Prostate gland (tissue), 2 donors: ENCODE measurements around the gene ATXN1. TPM values are rescaled to one million over a fixed set of nuclear protein-coding genes. Genes with fewer than 3 reads are reported as not detected.

Source experiments
- DNase-seq: peaks from one replicate; pipeline ENCODE4 v3.0.0-alpha.2; 2019; ENCODE audit warnings: low spot score
- H3K27ac ChIP-seq, 2 donors: fragments of 200-600 bp; sonication (generic); 2 replicates each; pipeline ENCODE4 v1.5.1; 2017 to 2019
- H3K27me3 ChIP-seq: fragments of 200-600 bp; sonication (generic); replicated peaks from 2 replicates; pipeline ENCODE4 v1.5.1; 2019; ENCODE audit not compliant: insufficient read depth
- H3K36me3 ChIP-seq, 2 donors: fragments of 200-600 bp; sonication (generic); 1 replicate in 1 of 2; 2 replicates in 1 of 2; pipeline versions ENCODE4 v1.5.1 to v1.8.1; 2017 to 2019
- H3K4me1 ChIP-seq: fragments of 200-600 bp; sonication (generic); replicated peaks from 2 replicates; pipeline ENCODE4 v1.5.1; 2019
- H3K4me3 ChIP-seq, 2 donors: fragments of 200-600 bp; sonication (generic); 2 replicates each; pipeline ENCODE4 v1.5.1; 2017 to 2019
- H3K9me3 ChIP-seq: fragments of 200-600 bp; sonication (generic); 2 replicates; pipeline ENCODE4 v1.5.1; 2017
- CTCF ChIP-seq, 4 experiments: fragments of 200-600 bp in 2 of 4; fragments of 450-650 bp in 2 of 4; sonication (generic) in 2 of 4; IDR thresholded peaks; 1 replicate in 3 of 4; 2 replicates in 1 of 4; pipeline ENCODE4 v1.5.1; 2016 to 2019; ENCODE audit warnings: antibody characterized with exemption in 4 of 4, mild to moderate bottlenecking in 2 of 4, moderate library complexity in 2 of 4
- POLR2A ChIP-seq: fragments of 450-650 bp; IDR thresholded peaks from one replicate; pipeline ENCODE4 v1.6.1; 2016; ENCODE audit warnings: antibody characterized with exemption, mild to moderate bottlenecking
- POLR2AphosphoS5 ChIP-seq: sonication (generic); formaldehyde crosslinking; IDR thresholded peaks from one replicate; pipeline ENCODE4 v1.6.1; 2017; ENCODE audit warnings: antibody characterized with exemption
- WGBS: methylation state at CpG from one replicate; pipeline ENCODE4 v1.1.5; 2018; 5-methylcytosine and 5-hydroxymethylcytosine counted together
- intact Hi-C: fragments of 100-400 bp; cut with DNase I; formaldehyde crosslinking; loops from one replicate; pipeline ENCODE4 v1.14.2; 2022
- total RNA-seq, 2 donors: library from RNA; depleted of rRNA; stranded (reverse); fragments of >200 nt; gene quantifications; one replicate each; pipeline ENCODE4 v1.1.0, GENCODE V29; 2016

Gene ATXN1
- total RNA-seq, 2 donors from 2014 or later = 28.5 to 89.0 TPM

GRCh38 chr6:16766836-16767745, 5.8 kb upstream of the ATXN1 start:
- no peak for DNase-seq
- Histone ChIP-seq H3K27ac (peak overlapping the region in 1 of 2 donors; percentile 18), H3K4me1 (peaks cover 7% of the 10 kb centered on the region), H3K4me3 (no peak overlapping the region), H3K27me3 (no peaks in the 10 kb centered on the region), H3K9me3 (no peaks in the 10 kb centered on the region), H3K36me3 (no peaks in the 10 kb centered on the region)
- intact Hi-C loops = loop anchor here (5.0 to 10.0 kb wide), 2 partner anchors 195 to 362 kb away; no protein-coding TSS in a partner anchor
- TF ChIP-seq CTCF (IDR thresholded peaks at IDR 0.05) (no peak), POLR2A (no peak), POLR2AphosphoS5 (no peak)
- WGBS = 90% methylated on average over 7 of the region's 7 CpGs

DNA sequence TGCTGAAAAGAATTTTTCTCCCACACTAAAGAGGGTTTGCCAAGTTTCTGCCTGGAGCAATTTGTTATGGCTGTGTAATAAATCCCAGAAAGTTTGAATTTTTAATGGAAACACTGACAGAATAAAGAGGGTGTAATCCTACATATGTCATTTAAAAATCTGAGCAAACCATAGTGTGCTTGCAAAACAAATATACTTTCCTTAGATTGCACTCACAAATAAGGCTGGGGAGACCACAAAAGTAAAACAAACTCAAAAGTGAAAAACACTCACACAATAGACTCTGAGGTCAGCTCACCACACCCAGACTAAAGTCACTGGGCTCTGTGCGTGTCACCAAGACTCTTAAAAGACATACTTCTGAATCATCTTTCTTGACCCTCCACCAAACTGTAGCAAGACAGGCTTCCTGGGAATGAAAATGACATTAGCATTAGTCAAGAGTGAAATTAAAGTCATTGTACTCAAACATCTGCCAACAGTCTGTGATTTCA, 4.8 kb upstream of the ATXN1 start:
- intact Hi-C loops = loop anchor here (5.0 to 10.0 kb wide), 2 partner anchors 196 to 361 kb away; no protein-coding TSS in a partner anchor
- no peaks in the 10 kb centered on the region for H3K9me3 ChIP-seq
- H3K27me3 ChIP-seq = no peaks in the 10 kb centered on the region
- 17% methylated on average over 1 of the region's 1 CpG for WGBS
- no peak overlapping the region for H3K4me3 ChIP-seq
- peaks cover 7% of the 10 kb centered on the region for H3K4me1 ChIP-seq
- no peak for DNase-seq
- H3K36me3 ChIP-seq = no peaks in the 10 kb centered on the region
- no peak for TF ChIP-seq POLR2A
- TF ChIP-seq CTCF (IDR thresholded peaks at IDR 0.05) = no peak
- TF ChIP-seq POLR2AphosphoS5 = no peak
- no peak overlapping the region for H3K27ac ChIP-seq

- H3K36me3 ChIP-seq = no peaks in the 10 kb centered on the region
- H3K27me3 ChIP-seq = no peaks in the 10 kb centered on the region
- 77% methylated on average over 3 of the region's 3 CpGs for WGBS
- H3K9me3 ChIP-seq = no peaks in the 10 kb centered on the region
- intact Hi-C loops = loop anchor here (2.0 to 10.0 kb wide), 3 partner anchors 197 to 360 kb away; no protein-coding TSS in a partner anchor
- H3K27ac ChIP-seq = no peak overlapping the region
- no peak for DNase-seq
- TF ChIP-seq POLR2AphosphoS5 (no peak), CTCF (IDR thresholded peaks at IDR 0.05) (no peak), POLR2A (no peak)
- peaks cover 7% of the 10 kb centered on the region for H3K4me1 ChIP-seq
- H3K4me3 ChIP-seq = no peak overlapping the region
These were observed 4.0 kb upstream of the ATXN1 start for GRCh38 chr6:16765235-16765634.

- Histone ChIP-seq H3K36me3 (no peaks in the 10 kb centered on the region), H3K4me1 (peaks cover 7% of the 10 kb centered on the region), H3K9me3 (no peaks in the 10 kb centered on the region), H3K4me3 (no peak overlapping the region), H3K27ac (peak overlapping the region in 1 of 2 donors; percentile 97), H3K27me3 (no peaks in the 10 kb centered on the region)
- no peak for DNase-seq
- TF ChIP-seq CTCF (IDR thresholded peaks at IDR 0.05) = peak in 2 of 4 experiments; percentile 57 to 68
- no peak for TF ChIP-seq POLR2A
- intact Hi-C loops = loop anchor here (2.0 to 10.0 kb wide), 2 partner anchors 322 to 360 kb away; no protein-coding TSS in a partner anchor
- WGBS = 47% methylated on average over 3 of the region's 3 CpGs
These were observed 3.1 kb upstream of the ATXN1 start for GRCh38 chr6:16764188-16764950.
